G401 (cell line): ENCODE results near the gene SPACA5. TPM values are rescaled to one million over a fixed set of nuclear protein-coding genes. Genes with fewer than 3 reads are reported as not detected.
A peak's percentile ranks its signal among the peaks of the same experiment; 100 is the strongest.
"Not testable (repeated sequence)": the region's sequence is repeated elsewhere in the genome, so short reads cannot be mapped to it uniquely, and the experiment has no call there.

Experiments
- DNase-seq: peaks from one replicate; pipeline ENCODE4 v3.0.0-alpha.2; 2015; ENCODE audit warnings: low spot score
- in situ Hi-C: cut with HindIII; loops from 2 replicates; pipeline ENCODE4 v1.10.0; 2016; ENCODE audit warnings: low sequenced_read_pairs, mixed read lengths
- total RNA-seq: library from RNA; depleted of rRNA; stranded (reverse); fragments of >200 nt; shearing (Covaris generic); gene quantifications from 2 replicates; pipeline ENCODE4 v1.2.3, GENCODE V29; 2014; rRNA removed

The SPACA5 gene
- not detected in 2 replicates for total RNA-seq

DNA sequence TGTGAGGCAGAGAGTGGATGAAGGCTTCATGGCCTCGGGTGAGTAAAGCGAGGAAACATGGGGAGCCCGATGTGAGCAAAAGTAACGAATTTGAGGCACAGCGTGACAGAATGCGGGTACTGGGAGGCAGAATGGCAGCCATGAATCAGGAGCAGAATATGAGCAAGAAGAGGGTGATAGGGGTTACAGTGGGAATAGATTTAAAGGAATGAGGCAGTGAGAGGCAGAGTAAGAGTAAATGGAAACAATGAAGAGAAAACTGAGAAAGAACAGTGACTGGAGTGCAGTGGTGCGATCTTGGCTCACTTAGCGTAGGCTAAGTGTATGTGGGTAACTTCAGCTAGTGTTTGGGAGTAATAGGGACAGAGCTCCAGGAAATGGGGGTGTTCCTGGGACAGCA, at the start of gene SPACA5:
TSS of gene SPACA5 (plus strand) at position 301 of the 400 bp plus-strand sequence. CDS start 815 bp downstream, outside the sequence.
- in situ Hi-C loops, DNase-seq: not testable (repeated sequence)

DNA sequence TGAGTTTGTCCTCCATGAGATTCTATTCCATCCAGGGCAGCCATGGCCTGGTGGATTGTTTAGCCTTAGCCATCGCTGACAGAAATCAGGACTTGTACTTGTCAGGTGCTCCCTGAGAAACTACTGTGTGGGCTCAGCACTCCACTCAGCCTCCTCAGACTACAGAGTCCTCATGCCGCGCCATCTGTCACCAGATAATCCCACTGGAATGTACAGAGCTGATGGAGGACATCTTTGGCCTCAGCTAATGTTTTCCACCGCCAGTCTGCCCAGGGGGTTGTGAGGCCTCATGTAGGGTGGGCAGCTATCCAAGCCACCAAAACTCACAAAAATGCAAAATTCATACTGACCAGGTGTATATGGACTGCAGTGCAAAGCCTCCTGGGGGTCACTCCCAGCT, 48.6 kb upstream of the SPACA5 start:
- peak; percentile 0 for DNase-seq
- in situ Hi-C loops: not testable (repeated sequence)

DNA sequence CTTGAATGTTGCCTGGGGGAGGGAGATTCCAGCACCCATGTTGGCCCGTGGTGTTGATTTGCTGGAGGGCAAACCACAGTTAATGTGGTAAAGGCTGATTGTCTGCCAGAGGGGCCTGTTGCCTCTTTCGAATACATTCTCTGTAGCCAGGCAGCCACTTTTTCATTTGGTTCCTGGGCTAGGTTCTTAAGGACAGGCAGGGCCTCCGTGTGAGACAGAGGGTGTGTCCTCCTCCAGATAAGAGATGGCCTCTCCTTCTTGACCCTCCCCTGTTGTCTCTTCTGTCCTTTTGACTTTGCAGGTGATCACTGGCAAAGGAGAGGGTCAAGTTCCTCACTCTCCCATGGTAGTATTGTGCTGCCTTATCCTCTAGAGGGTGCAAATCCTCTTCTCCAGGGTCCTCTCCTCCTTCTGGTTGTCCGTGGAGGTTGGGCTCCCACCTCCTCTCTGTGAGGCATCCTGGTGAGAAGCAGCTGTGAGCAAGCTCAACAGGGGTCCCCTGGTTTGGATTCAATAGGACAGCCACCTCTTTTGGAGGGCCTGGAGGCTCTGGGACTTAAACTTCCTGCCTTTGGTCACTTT, 47.9 kb upstream of the SPACA5 start:
- no peak for DNase-seq
- in situ Hi-C loops: no loop called here

DNA sequence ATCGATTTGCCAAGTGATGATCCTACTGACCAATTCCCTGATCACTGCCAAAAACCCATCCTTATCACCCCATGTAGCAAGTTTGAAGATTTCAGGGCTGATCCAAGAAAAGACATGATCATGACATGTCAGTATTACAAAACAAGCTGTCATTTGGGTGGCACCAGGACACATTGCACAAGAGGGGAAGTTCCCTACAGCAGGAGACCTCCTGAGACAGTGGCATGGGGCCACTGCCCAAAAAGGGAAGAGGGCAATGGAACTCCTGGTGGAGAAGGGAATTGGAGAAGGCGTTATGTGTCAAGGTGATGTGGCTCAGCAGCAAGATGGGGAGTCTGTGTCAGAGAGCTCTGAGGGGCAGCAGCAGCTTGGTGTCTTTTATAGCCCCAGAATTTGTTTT, 46.4 kb upstream of the SPACA5 start:
- in situ Hi-C loops: no loop called here
- DNase-seq: no peak

DNA sequence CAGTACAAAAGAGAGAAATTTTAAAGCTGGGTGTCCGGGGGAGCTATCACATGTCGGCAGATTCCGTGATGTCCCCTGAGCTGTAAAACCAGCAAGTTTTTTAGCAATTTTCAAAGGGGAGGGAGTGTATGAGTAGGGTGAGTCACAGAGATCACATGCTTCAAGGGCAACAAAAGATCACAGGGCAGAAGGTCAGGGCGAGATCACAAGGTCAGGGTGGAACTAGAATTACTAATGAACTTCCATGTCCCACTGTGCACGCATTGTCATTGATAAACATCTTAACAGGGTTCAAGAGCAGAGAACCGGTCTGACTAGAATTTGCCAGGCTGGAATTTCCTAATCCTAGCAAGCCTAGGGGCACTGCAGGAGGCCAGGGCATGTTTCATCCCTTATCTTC, 45.0 kb upstream of the SPACA5 start:
- DNase-seq, in situ Hi-C loops: not testable (repeated sequence)

DNA sequence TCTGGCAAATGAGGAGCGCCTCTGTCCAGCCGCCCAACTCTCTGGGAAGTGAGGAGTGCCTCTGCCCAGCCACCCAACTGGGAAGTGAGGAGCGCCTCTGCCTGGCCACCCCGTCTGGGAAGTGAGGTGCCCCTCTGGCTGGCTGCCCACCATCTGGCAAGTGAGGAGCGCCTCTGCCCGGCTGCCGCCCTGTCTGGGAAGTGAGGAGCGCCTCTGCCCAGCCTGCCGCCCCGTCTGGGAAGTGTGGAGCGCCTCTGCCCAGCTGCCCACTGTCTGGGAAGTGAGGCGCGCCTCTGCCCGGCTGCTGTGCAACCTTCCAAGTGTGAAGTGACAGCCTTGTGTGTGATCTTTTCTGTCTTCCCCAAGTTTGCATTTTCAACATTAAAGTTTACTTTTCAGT, 41.3 kb upstream of the SPACA5 start:
- in situ Hi-C loops, DNase-seq: not testable (repeated sequence)

DNA sequence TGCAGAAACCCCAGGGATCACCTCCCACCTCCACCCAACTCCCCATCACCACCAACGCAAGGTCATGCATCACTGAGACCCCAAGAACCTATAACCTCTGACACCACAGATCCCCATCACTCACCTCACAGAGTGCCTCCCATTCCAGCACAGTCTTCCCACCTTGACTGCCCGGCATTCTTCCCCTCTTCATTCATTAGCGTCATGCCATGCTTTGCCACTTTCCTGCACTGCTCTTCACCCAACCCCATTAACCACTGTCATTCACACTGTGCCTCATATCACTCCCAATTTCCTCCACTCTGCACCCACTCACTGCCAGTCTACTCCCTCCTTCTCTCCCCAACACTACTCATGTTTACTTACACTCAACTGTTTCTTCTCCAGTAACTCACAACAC, 33.6 kb upstream of the SPACA5 start:
- in situ Hi-C loops: no loop called here

DNA sequence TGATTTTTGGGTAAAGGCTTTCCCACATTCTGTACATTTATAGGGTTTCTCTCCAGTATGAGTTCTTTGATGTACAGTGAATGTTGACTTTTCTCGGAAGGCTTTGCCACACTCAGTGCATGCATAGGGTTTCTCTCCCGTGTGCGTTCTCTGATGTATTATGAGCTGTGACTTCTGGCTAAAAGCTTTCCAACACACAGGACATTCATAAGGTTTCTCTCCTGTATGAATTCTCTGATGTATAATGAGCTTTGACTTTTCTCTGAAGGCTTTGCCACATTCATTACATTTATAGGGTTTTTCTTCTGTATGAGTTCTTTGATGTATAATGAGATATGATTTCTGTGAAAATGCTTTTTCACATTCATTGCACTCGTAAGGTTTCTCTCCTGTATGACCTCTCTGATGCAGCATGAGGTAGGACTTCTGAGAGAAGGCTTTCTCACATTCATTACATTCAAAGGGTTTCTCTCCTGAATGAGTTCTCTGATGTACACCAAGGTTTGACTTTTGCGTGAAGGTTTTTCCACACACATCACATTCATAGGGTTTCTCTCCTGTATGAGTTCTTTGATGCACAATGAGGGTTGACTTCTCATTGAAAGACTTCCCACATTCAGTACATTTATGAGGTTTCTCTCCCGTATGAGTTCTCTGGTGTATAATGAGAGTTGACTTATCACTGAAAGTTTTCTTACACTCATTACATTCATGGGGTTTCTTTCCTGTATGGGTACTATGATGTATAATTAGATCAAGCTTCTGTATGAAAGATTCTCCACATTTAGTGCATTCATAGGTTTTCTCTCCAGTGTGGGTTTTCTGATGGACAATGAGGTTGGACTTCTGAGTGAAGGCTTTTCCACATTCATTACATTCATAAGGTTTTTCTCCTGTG, 30.3 kb upstream of the SPACA5 start:
- in situ Hi-C loops: no loop called here

More for the DNA sequence above, 33.6 kb upstream of the SPACA5 start:
- no peak for DNase-seq

DNA sequence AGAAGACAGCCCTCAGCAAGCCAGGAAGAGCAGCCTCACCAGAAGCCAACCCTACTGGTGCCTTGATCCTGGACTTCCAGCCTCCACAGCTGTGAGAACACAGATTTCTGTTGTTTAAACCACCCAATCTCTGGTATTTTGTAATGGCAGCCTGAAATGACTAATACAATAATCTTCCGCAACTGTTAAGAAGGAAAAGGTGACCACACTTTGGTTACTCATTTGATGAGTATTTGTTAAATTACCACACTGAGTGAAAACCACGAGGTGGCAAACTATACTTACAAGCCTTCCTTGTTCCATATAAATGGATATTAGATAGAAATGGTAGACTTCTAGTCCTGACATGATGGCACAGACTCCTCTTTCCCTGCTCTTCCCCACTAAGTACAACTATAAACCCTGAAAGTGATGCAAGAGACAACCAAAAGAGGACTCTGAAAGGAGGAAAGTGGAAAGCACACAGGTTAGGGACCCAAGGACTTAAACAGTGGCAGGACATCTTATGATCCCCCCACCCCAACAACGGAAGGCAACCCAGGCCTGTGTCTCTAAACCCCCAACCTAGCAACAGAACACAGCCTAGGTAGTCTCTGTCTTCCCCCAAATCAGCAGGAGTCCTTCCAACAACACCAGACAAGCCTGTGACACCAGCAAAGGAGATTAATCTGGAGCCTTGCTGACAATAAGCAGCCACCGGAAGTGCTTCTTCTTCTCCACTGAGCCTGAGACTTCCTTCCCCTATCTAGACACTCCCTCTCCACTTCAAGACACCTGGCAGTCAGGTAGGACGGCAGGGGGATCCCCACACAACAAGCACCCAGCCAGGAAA, 15.3 kb upstream of the SPACA5 start:
- in situ Hi-C loops: no loop called here
- no peak for DNase-seq

More for the DNA sequence above, 30.3 kb upstream of the SPACA5 start:
- no peak for DNase-seq

DNA sequence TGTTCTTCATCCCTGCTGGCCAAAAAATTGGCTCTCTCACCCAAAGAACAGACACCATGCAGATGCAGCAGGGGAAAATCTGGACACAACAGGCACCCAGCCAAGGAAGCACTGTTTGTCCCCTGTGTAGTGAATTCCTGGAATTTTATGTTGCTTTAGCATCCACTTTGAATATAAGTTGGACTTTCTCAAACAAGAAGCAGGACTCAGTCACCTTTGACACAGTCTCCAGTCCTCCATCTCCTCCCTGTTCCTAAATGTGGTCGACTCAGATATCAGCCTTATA, 14.8 kb upstream of the SPACA5 start:
- peak; percentile 40 for DNase-seq
- in situ Hi-C loops: no loop called here

DNA sequence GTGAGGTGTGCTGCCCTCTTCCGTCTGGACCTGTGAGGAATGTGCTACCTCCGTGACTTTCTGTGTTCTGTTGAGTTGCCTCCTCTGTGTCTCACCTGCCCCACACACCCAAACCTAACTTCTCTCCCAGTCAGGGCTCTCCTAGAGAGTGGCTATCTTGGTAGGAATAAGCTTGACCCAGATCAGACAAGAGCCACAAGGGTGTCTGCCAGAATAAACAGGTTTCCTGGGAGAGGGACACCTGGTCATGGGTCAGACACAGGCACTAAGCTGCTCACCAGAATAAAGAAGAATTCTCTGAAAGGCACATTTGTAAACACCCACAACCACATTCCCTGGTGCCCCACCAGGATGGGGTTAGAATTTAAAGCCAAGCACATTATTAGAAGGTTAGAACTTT, 14.1 kb upstream of the SPACA5 start:
- DNase-seq: peak; percentile 33
- in situ Hi-C loops: no loop called here

DNA sequence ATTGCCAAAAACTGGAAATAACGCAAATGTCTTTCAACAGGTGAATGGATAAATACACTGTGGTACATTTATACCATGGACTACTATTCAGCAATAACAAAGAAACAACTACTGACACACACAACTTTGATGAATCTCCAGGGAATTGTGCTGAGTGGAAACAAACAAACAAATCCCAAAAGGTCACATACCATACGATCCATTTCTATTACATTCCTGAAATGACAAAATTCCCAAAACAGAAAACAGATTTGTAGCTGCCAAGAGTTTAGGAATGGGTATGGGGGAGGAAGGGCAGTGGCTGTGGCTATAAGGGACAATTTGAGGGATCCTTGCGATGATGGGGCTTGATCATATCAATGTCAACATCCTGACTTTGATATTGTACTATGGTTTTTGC, 5.5 kb upstream of the SPACA5 start:
- in situ Hi-C loops: no loop called here
- DNase-seq: no peak

DNA sequence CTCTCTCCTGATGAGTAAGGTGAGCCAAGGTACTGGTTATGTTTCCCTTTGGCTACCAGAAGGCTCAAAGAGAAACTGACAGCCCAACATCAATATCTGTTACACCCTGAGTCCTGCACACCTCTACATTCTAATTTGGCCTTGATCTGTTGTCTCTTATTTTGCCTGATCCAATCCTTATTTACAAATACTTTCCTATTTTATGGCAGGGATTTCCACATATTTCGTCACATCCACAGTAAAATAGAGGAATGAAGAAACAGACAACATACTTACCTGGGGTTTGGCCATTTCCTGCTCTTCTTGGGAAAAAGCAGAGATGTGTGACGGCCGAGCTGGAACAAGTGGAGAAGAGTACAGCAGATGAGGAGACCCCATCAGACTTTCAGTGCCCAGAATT, 4.5 kb upstream of the SPACA5 start:
- in situ Hi-C loops: no loop called here
- peak; percentile 15 for DNase-seq

DNA sequence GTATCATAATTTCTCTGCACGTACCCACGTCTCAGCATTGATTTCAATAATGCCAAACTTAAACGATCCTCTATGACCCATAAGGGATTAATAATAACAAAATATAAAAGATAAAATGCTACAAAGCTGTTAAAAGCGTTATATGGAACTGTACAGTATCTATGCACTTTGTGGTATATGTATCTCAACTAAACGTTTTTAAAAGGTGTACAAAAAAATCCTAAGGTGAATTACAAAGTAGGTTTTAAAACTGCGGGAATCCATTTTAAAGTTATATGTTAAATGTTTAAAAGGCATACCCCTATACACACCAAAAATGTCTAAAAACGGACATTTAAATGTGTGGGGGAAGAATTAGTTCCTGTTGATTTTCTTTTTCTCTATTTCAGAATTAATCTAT, 3.9 kb upstream of the SPACA5 start:
- DNase-seq: no peak
- in situ Hi-C loops: no loop called here

DNA sequence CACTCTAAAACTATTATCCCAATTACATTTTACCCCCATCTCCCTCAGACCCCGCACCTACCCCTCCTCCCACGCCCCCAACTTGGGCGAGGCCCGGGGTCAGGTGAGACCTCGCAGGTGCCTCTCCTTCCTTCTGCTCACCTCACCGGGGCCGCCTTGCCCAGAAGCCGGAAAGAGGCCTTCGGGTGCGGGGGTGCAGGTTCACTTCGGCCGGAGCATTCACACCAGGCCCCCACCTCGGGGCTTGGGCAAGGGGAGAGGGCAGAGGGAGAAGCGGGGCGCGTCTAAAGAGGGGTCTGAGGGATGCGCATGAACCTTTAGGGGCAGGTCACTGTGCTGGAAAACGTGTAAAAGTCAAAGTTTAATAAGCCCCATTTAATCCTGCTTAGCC, 3.4 kb upstream of the SPACA5 start:
- peak; percentile 16 for DNase-seq
- in situ Hi-C loops: no loop called here

DNA sequence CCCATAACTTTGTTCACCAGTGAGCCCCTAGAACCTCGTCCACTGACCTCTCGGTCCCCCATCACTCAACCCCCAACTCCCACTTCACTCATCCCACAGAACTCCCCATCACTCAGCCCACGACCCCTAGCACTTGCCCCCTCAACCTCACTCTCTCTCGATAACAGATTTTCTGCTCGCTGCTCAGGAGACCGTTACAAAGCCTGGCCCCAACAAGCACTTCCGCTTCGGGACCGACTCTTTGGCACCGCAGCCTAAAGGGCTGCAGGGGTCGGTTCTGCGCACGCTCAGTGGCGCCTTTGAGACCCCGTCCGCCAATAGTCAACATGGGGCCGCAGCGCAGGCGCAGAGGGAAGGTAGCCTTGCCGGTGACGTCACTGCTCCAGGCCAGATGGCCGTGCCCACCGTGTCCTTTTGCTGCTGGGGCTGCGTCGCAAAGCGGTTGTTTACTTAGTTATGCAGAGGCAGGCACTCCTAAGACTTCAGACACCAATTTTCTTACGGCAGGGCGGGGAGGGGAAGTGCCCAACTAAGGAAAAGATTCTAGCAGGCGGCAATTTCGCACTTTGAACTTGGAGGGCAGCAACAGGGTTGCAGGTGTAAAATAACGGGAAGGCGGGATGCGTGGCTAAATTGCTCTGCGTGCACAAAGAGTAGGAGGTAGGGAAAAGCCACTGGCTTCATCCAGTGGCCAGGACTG, 2.9 kb upstream of the SPACA5 start, which contains the start of gene ZNF182:
TSS of gene ZNF182 (minus strand) at position 232 of the 700 bp plus-strand sequence. CDS start 1,380 bp downstream, outside the sequence.
- DNase-seq: peak; percentile 87
- in situ Hi-C loops: no loop called here

DNA sequence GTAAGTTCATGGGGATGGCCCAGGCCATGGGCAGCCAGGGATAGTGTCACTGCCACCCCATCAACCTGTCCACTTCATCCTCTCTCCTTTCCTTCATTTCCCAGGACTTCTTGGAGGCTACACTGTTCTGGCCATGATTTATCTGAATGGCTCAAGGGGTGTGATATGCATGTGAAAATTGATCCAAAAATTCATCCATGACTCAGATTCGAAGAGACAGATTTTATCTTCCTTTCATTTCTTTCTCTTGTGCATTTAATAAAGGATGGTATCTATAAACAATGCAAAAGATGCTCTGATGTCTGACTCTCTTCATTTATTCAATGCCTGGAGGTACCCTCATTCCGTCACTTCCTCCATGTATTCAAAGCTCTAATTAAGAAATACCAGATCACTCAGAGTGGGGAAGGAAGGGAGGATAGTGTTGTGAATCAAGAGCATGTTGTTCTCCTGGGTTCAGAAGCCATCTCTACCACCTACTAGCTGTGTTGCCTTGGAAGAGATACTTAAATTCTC, 2.7 kb downstream of the SPACA5 start:
- in situ Hi-C loops: not testable (repeated sequence)

DNA sequence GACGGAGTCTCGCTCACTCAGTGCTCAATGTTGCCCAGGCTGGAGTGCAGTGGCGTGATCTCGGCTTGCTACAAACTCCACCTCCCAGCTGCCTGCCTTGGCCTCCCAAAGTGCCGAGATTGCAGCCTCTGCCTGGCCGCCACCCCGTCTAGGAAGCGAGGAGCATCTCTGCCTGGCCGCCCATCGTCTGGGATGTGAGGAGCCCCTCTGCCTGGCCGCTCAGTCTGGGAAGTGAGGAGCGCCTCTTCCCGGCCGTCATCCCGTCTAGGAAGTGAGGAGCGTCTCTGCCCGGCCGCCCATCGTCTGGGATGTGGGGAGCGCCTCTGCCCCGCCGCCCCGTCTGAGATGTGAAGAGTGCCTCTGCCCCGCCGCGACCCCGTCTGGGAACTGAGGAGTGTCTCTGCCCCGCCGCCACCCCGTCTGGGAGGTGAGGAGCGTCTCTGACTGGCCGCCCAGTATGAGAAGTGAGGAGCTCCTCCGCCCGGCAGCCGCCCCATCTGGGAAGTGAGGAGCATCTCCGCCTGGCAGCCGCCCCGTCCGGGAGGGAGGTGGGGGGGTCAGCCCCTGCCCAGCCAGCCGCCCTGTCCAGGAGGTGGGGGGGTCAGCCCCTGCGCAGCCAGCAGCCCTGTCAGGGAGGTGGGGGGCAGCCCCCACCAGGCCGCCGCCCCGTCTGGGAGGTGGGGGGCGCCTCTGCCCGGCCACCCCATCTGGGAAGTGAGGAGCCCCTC, 10.0 kb downstream of the SPACA5 start:
- in situ Hi-C loops, DNase-seq: not testable (repeated sequence)

More for the DNA sequence above, 2.7 kb downstream of the SPACA5 start:
- DNase-seq: not testable (repeated sequence)
